Endodermal cell (in vitro differentiated cells): ENCODE results near the gene FPR1. TPM values are rescaled to one million over a fixed set of nuclear protein-coding genes. Genes with fewer than 3 reads are reported as not detected.

Experiments
- DNase-seq: peaks from one replicate; pipeline ENCODE4 v3.0.0-alpha.2; 2017
- H3K27ac ChIP-seq: 2 replicates; pipeline ENCODE4 v1.5.1; 2013; ENCODE audit warnings: mild to moderate bottlenecking, low read depth, low read length, moderate library complexity
- H3K27me3 ChIP-seq: 2 replicates; pipeline ENCODE4 v1.6.1; 2013; ENCODE audit warnings: mild to moderate bottlenecking, low read length, moderate library complexity; ENCODE audit not compliant: insufficient read depth, control insufficient read depth, poor library complexity, severe bottlenecking
- H3K36me3 ChIP-seq: 2 replicates; pipeline ENCODE4 v1.7.0; 2013; ENCODE audit warnings: mild to moderate bottlenecking, low read length, moderate library complexity; ENCODE audit not compliant: control insufficient read depth, insufficient read depth
- H3K4me1 ChIP-seq: one replicate; pipeline ENCODE4 v1.7.0; 2013; ENCODE audit warnings: low read length; ENCODE audit not compliant: control insufficient read depth, insufficient read depth
- H3K4me3 ChIP-seq: 2 replicates; pipeline ENCODE4 v1.5.1; 2013; ENCODE audit warnings: mild to moderate bottlenecking, low read length, moderate library complexity
- H3K9ac ChIP-seq: 2 replicates; pipeline ENCODE4 v1.6.1; 2013; ENCODE audit warnings: mild to moderate bottlenecking, low read length, moderate library complexity; ENCODE audit not compliant: poor library complexity, severe bottlenecking; ENCODE audit errors: extremely low read depth
- H3K9me3 ChIP-seq: 2 replicates; pipeline ENCODE4 v1.6.1; 2013; ENCODE audit warnings: mild to moderate bottlenecking, low read length, moderate library complexity; ENCODE audit not compliant: control insufficient read depth
- H3K27ac Mint-ChIP-seq: 2 replicates; pipeline ENCODE4 v1.8.0; 2020; ENCODE audit warnings: mixed read lengths
- H3K27me3 Mint-ChIP-seq: 2 replicates; pipeline ENCODE4 v1.8.0; 2021; ENCODE audit warnings: mild to moderate bottlenecking, mixed read lengths; ENCODE audit not compliant: insufficient read depth
- H3K36me3 Mint-ChIP-seq: 2 replicates; pipeline ENCODE4 v1.8.0; 2020; ENCODE audit warnings: low read depth, mixed read lengths
- H3K4me1 Mint-ChIP-seq: 2 replicates; pipeline ENCODE4 v1.8.0; 2020; ENCODE audit warnings: mixed read lengths
- H3K4me3 Mint-ChIP-seq: 2 replicates; pipeline ENCODE4 v1.8.0; 2020; ENCODE audit warnings: mild to moderate bottlenecking, moderate library complexity, mixed read lengths
- H3K9me3 Mint-ChIP-seq: 2 replicates; pipeline ENCODE4 v1.8.0; 2020; ENCODE audit warnings: mild to moderate bottlenecking, mixed read lengths
- WGBS, 2 experiments: methylation state at CpG; one replicate each; pipeline versions ENCODE4 v1.1.5 to v1.1.7; 2013; ENCODE audit warnings: missing lambda C conversion rate in 2 of 2, mixed read lengths in 1 of 2; ENCODE audit not compliant: insufficient coverage in 1 of 2, insufficient read length in 1 of 2; 5-methylcytosine and 5-hydroxymethylcytosine counted together
- total RNA-seq, 2 donors: library from RNA; stranded (reverse); fragmentation: NEBNext Ultra II Directional in 1 of 2; extraction: Animal tissue kit (Norgen Biotek cat#: 25700) in 1 of 2; gene quantifications; 2 replicates in 1 of 2; 3 replicates in 1 of 2; pipeline ENCODE4 v1.2.1, GENCODE V29; 2021
- TF ChIP-seq, protein P1 (sequence below): fragments of 200-600 bp; sonication (generic); conservative IDR thresholded peaks from 2 replicates; pipeline ENCODE4 v1.5.0; 2021; ENCODE audit warnings: antibody characterized with exemption, mild to moderate bottlenecking

Gene FPR1
- total RNA-seq, 2 donors from 2014 or later, result not detected

- DNase-seq, result no peak
- Histone ChIP-seq H3K27me3 (no peaks in the 10 kb centered on the region), H3K4me3 (no peak overlapping the region), H3K9me3 (no peaks in the 10 kb centered on the region), H3K36me3 (no peaks in the 10 kb centered on the region), H3K27ac (no peak overlapping the region), H3K4me1 (no peaks in the 10 kb centered on the region), H3K9ac (no peak overlapping the region)
- no peaks in the 10 kb centered on the region for H3K4me1 Mint-ChIP-seq
- H3K27me3 Mint-ChIP-seq, result peaks cover 16% of the 10 kb centered on the region
- no peaks in the 10 kb centered on the region for H3K36me3 Mint-ChIP-seq
- H3K27ac Mint-ChIP-seq, result no peak overlapping the region
- TF ChIP-seq, protein P1, sequence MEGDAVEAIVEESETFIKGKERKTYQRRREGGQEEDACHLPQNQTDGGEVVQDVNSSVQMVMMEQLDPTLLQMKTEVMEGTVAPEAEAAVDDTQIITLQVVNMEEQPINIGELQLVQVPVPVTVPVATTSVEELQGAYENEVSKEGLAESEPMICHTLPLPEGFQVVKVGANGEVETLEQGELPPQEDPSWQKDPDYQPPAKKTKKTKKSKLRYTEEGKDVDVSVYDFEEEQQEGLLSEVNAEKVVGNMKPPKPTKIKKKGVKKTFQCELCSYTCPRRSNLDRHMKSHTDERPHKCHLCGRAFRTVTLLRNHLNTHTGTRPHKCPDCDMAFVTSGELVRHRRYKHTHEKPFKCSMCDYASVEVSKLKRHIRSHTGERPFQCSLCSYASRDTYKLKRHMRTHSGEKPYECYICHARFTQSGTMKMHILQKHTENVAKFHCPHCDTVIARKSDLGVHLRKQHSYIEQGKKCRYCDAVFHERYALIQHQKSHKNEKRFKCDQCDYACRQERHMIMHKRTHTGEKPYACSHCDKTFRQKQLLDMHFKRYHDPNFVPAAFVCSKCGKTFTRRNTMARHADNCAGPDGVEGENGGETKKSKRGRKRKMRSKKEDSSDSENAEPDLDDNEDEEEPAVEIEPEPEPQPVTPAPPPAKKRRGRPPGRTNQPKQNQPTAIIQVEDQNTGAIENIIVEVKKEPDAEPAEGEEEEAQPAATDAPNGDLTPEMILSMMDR, result no peak
- no peak overlapping the region for H3K4me3 Mint-ChIP-seq
- H3K9me3 Mint-ChIP-seq, result peaks cover 9% of the 10 kb centered on the region
- whole genome bisulfite sequencing, 2 experiments, result 82 to 90% methylated on average over 7 of the region's 7 CpGs
Measured at GRCh38 chr19:51755571-51755970, 3.9 kb upstream of the FPR1 start.

DNA sequence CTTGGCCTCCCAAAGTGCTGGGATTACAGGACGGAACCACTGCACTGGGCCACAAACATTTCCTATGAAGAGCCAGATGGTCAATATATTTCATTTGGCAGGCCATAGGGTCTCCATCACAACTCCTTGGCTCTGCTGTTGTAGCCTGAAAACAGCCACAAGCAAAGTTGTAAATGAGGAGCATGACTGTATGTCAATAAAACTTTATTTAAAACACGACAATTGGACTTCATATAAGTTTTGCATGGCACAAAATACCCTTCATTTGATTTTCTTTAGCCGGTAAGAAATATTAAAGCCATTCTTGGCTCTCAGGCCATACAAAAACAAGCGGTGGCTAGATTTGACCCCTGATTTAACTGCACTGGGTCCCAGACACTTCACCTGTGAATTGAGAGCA, 3.1 kb upstream of the FPR1 start:
- H3K9ac ChIP-seq, result no peak overlapping the region
- no peak overlapping the region for H3K4me3 ChIP-seq
- H3K27me3 ChIP-seq, result no peaks in the 10 kb centered on the region
- H3K4me3 Mint-ChIP-seq, result no peak overlapping the region
- no peaks in the 10 kb centered on the region for H3K36me3 Mint-ChIP-seq
- no peaks in the 10 kb centered on the region for H3K36me3 ChIP-seq
- no peaks in the 10 kb centered on the region for H3K4me1 ChIP-seq
- H3K27ac ChIP-seq, result no peak overlapping the region
- DNase-seq, result no peak
- no peaks in the 10 kb centered on the region for H3K9me3 ChIP-seq
- H3K27me3 Mint-ChIP-seq, result peaks cover 16% of the 10 kb centered on the region
- TF ChIP-seq, protein P1, result no peak
- 70 to 89% methylated on average over 4 of the region's 4 CpGs for WGBS, 2 experiments
- no peak overlapping the region for H3K27ac Mint-ChIP-seq
- H3K4me1 Mint-ChIP-seq, result no peaks in the 10 kb centered on the region
- peaks cover 9% of the 10 kb centered on the region for H3K9me3 Mint-ChIP-seq

DNA sequence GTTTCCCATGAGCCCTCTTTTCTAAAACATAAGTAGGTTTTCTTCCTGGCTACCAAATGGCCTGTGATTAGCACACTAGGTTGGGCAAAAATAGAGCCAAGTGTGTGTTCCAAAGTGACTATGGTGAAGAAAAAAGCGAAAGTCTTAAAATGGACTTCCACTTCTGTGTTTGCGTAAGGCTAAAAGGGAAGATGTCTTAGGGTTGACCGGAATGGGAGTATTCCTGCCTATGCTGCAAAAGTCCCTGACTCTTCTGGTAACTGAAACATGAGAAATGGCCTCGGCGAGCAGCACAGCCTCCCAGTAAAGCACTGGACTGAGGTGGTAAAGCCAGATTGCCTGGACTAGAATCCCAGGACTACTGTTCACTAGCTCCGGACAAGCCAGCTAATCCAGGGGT, 2.4 kb upstream of the FPR1 start:
- Mint-ChIP-seq H3K4me3 (no peak overlapping the region), H3K27ac (no peak overlapping the region), H3K36me3 (no peaks in the 10 kb centered on the region), H3K4me1 (no peaks in the 10 kb centered on the region), H3K9me3 (peaks cover 9% of the 10 kb centered on the region), H3K27me3 (peaks cover 16% of the 10 kb centered on the region)
- Histone ChIP-seq H3K27ac (no peak overlapping the region), H3K4me1 (no peaks in the 10 kb centered on the region), H3K27me3 (no peaks in the 10 kb centered on the region), H3K9me3 (no peaks in the 10 kb centered on the region), H3K9ac (no peak overlapping the region), H3K36me3 (no peaks in the 10 kb centered on the region), H3K4me3 (no peak overlapping the region)
- DNase-seq, result no peak
- WGBS, 2 experiments, result 92% methylated on average over 6 of the region's 6 CpGs
- TF ChIP-seq, protein P1, result no peak
